Measurements from ENCODE around the gene RALGAPA2.

GRCh38 chr20:20473657-20474056 is 238.8 kb downstream of the RALGAPA2 start:
- TF ChIP-seq CTCF (IDR thresholded peaks at IDR 0.05; ENCODE audit: insufficient read depth, low read length) (no peak), GABPA (IDR thresholded peaks at IDR 0.05; ENCODE audit: low read depth) (no peak)

Data from HL-60 (cell line).